Measurements from ENCODE around the gene HLTF.
A peak's percentile ranks its signal among the peaks of the same experiment; 100 is the strongest.
"Not testable (repeated sequence)": the region's sequence is repeated elsewhere in the genome, so short reads cannot be mapped to it uniquely, and the experiment has no call there.

The HLTF gene

GRCh38 chr3:148998715-148999423 lies 87.5 kb downstream of the HLTF start:
- FAIRE-seq (no peak), DNase-seq (ENCODE audit: extremely low spot score, insufficient read length, low read depth) (no peak)

- DNase-seq (ENCODE audit: extremely low spot score, insufficient read length, low read depth) (no peak), FAIRE-seq (no peak)
Observed at GRCh38 chr3:148998297-148998696, 88.0 kb downstream of the HLTF start.

- FAIRE-seq: no peak
- DNase-seq (ENCODE audit: extremely low spot score, insufficient read length, low read depth): no peak
Observed at GRCh38 chr3:148997623-148998022, 88.7 kb downstream of the HLTF start.

- DNase-seq (ENCODE audit: extremely low spot score, insufficient read length, low read depth): no peak
- FAIRE-seq: no peak
Observed at GRCh38 chr3:148992635-148993255, 93.6 kb downstream of the HLTF start.

- DNase-seq (ENCODE audit: extremely low spot score, insufficient read length, low read depth) (no peak), FAIRE-seq (peak; percentile 5)
Observed at GRCh38 chr3:148992027-148992634, 94.2 kb downstream of the HLTF start.

- FAIRE-seq (peak; percentile 79), DNase-seq (ENCODE audit: extremely low spot score, insufficient read length, low read depth) (peak; percentile 81)
Observed at GRCh38 chr3:148991219-148992026, 94.9 kb downstream of the HLTF start, which contains the start of gene GYG1. TSS of gene GYG1 (plus strand) at chr3:148991540. CDS start at chr3:148991641, 101 bp downstream.

- DNase-seq (ENCODE audit: extremely low spot score, insufficient read length, low read depth) (peak; percentile 15), FAIRE-seq (peak; percentile 70)
Observed at GRCh38 chr3:148990236-148990635, 96.1 kb downstream of the HLTF start.

- not testable (repeated sequence) for FAIRE-seq; DNase-seq (ENCODE audit: extremely low spot score, insufficient read length, low read depth)
Observed at GRCh38 chr3:148987551-148987950, 98.8 kb downstream of the HLTF start.

GRCh38 chr3:148981273-148981672 lies 105.1 kb downstream of the HLTF start:
- no peak for FAIRE-seq
- DNase-seq (ENCODE audit: extremely low spot score, insufficient read length, low read depth): no peak

Measured in GM18507 (cell line).